ENCODE data around the gene RPS15.

RPS15 gene

GRCh38 chr19:1433119-1434039, 4.8 kb upstream of the RPS15 start:
- 0 out of 2 replicates have a peak, but pooled peaks cover 3% of the 10 kb centered on the region for H3K36me3 ChIP-seq (replicated peaks; ENCODE audit: insufficient read depth, low read length)
- H3K27me3 ChIP-seq (replicated peaks; ENCODE audit: insufficient read depth, low read length) = no peaks in the 10 kb centered on the region
- H3K9ac ChIP-seq (ENCODE audit: low read length) = no peak overlapping the region
- no peak for DNase-seq
- H2AFZ ChIP-seq (ENCODE audit: low read length) = no peak overlapping the region
- no peak overlapping the region for H3K4me2 ChIP-seq (ENCODE audit: low read depth, low read length)
- H3F3A ChIP-seq (ENCODE audit: insufficient read depth, low read length) = peaks cover 25% of the 10 kb centered on the region
- H3K9me3 ChIP-seq (replicated peaks; ENCODE audit: insufficient read depth, low read length) = no peaks in the 10 kb centered on the region
- peaks cover 5% of the 10 kb centered on the region; the same call in 1 of the 2 replicates for H3K4me1 ChIP-seq (ENCODE audit: low read length)
- peaks cover 43% of the 10 kb centered on the region for H3K79me2 ChIP-seq (ENCODE audit: low read length)
- H4K20me1 ChIP-seq (ENCODE audit: insufficient read depth, low read length) = no peaks in the 10 kb centered on the region
- H3K27ac ChIP-seq (ENCODE audit: low read length) = no peak overlapping the region
- H3K4me3 ChIP-seq (ENCODE audit: low read length) = no peak overlapping the region
- TF ChIP-seq EZH2phosphoT487 (IDR thresholded peaks at IDR 0.05; ENCODE audit: low read length) (no peak), EZH2 (optimal IDR thresholded peaks at IDR 0.05; ENCODE audit: low read depth, low read length) (no peak)
- TF ChIP-seq, protein P1, sequence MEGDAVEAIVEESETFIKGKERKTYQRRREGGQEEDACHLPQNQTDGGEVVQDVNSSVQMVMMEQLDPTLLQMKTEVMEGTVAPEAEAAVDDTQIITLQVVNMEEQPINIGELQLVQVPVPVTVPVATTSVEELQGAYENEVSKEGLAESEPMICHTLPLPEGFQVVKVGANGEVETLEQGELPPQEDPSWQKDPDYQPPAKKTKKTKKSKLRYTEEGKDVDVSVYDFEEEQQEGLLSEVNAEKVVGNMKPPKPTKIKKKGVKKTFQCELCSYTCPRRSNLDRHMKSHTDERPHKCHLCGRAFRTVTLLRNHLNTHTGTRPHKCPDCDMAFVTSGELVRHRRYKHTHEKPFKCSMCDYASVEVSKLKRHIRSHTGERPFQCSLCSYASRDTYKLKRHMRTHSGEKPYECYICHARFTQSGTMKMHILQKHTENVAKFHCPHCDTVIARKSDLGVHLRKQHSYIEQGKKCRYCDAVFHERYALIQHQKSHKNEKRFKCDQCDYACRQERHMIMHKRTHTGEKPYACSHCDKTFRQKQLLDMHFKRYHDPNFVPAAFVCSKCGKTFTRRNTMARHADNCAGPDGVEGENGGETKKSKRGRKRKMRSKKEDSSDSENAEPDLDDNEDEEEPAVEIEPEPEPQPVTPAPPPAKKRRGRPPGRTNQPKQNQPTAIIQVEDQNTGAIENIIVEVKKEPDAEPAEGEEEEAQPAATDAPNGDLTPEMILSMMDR (IDR thresholded peaks at IDR 0.05; ENCODE audit: low read length) = no peak
- no peaks in the 10 kb centered on the region for H3K9me2 ChIP-seq (replicated peaks; ENCODE audit: insufficient read depth, low read length)

GRCh38 chr19:1434040-1434366, 4.2 kb upstream of the RPS15 start:
- Histone ChIP-seq H3K4me2 (ENCODE audit: low read depth, low read length) (no peak overlapping the region), H3K27me3 (replicated peaks; ENCODE audit: insufficient read depth, low read length) (no peaks in the 10 kb centered on the region), H3K9me3 (replicated peaks; ENCODE audit: insufficient read depth, low read length) (no peaks in the 10 kb centered on the region), H4K20me1 (ENCODE audit: insufficient read depth, low read length) (no peaks in the 10 kb centered on the region), H3K36me3 (replicated peaks; ENCODE audit: insufficient read depth, low read length) (peaks cover 3% of the 10 kb centered on the region; the same call in 1 of the 2 replicates), H3K9me2 (replicated peaks; ENCODE audit: insufficient read depth, low read length) (no peaks in the 10 kb centered on the region), H3K79me2 (ENCODE audit: low read length) (peaks cover 45% of the 10 kb centered on the region), H2AFZ (ENCODE audit: low read length) (no peak overlapping the region), H3F3A (ENCODE audit: insufficient read depth, low read length) (peaks cover 27% of the 10 kb centered on the region), H3K9ac (ENCODE audit: low read length) (no peak overlapping the region), H3K4me3 (ENCODE audit: low read length) (no peak overlapping the region), H3K4me1 (ENCODE audit: low read length) (peaks cover 5% of the 10 kb centered on the region; the same call in 1 of the 2 replicates), H3K27ac (ENCODE audit: low read length) (no peak overlapping the region)
- DNase-seq = no peak
- TF ChIP-seq EZH2phosphoT487 (IDR thresholded peaks at IDR 0.05; ENCODE audit: low read length) = no peak
- no peak for TF ChIP-seq EZH2 (optimal IDR thresholded peaks at IDR 0.05; ENCODE audit: low read depth, low read length)
- TF ChIP-seq, protein P1 (IDR thresholded peaks at IDR 0.05; ENCODE audit: low read length) = no peak

DNA sequence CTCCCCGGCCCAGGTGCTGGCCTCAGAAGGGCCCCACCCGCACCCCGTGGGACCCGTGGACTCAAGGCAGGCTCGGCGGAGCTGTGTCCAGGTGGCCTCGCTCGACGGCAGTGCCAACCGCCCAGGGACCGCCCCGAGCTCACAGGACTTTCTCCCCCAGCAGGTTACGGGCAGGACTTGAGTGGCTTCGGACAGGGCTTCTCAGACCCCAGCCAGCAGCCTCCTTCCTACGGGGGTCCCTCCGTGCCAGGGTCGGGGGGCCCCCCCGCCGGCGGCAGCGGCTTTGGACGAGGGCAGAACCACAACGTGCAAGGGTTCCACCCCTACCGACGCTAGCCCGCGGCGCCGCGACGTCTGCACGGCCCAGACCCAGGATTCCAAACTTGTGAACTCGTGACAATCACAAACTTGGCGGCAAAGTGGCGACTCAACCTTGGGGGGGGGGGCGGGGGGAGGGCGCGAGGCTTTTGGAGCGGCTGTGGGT, 3.6 kb upstream of the RPS15 start:
- H3K27me3 ChIP-seq (replicated peaks; ENCODE audit: insufficient read depth, low read length) = no peaks in the 10 kb centered on the region

More for the DNA sequence above, 3.6 kb upstream of the RPS15 start:
- H4K20me1 ChIP-seq (ENCODE audit: insufficient read depth, low read length) = peaks cover 6% of the 10 kb centered on the region; the same call in 1 of the 2 replicates
- H3K9me2 ChIP-seq (replicated peaks; ENCODE audit: insufficient read depth, low read length) = no peaks in the 10 kb centered on the region
- no peak overlapping the region for H3K27ac ChIP-seq (ENCODE audit: low read length)
- H3K4me2 ChIP-seq (ENCODE audit: low read depth, low read length) = no peak overlapping the region
- H3K9me3 ChIP-seq (replicated peaks; ENCODE audit: insufficient read depth, low read length) = no peaks in the 10 kb centered on the region
- no peak overlapping the region for H3K9ac ChIP-seq (ENCODE audit: low read length)
- TF ChIP-seq, protein P1 (IDR thresholded peaks at IDR 0.05; ENCODE audit: low read length) = no peak
- no peak for TF ChIP-seq EZH2 (optimal IDR thresholded peaks at IDR 0.05; ENCODE audit: low read depth, low read length)
- no peak for TF ChIP-seq EZH2phosphoT487 (IDR thresholded peaks at IDR 0.05; ENCODE audit: low read length)
- H3K36me3 ChIP-seq (replicated peaks; ENCODE audit: insufficient read depth, low read length) = peaks cover 3% of the 10 kb centered on the region; the same call in 1 of the 2 replicates
- peaks cover 31% of the 10 kb centered on the region for H3F3A ChIP-seq (ENCODE audit: insufficient read depth, low read length)
- no peak overlapping the region for H3K4me3 ChIP-seq (ENCODE audit: low read length)
- DNase-seq = no peak
- H3K4me1 ChIP-seq (ENCODE audit: low read length) = peaks cover 8% of the 10 kb centered on the region
- no peak overlapping the region for H2AFZ ChIP-seq (ENCODE audit: low read length)
- H3K79me2 ChIP-seq (ENCODE audit: low read length) = peaks cover 45% of the 10 kb centered on the region

Measured in MM.1S (cell line).